GM23338 (cell line): ENCODE data around the gene CAMKK2. TPM values are rescaled to one million over a fixed set of nuclear protein-coding genes. Genes with fewer than 3 reads are reported as not detected.

Source experiments
- polyA plus RNA-seq: library from polyadenylated mRNA; unstranded; fragments of >200 nt; fragmentation: Nextera tagmentation; extraction: Ambion mirVana; gene quantifications from 2 replicates; pipeline ENCODE4 v1.2.1, GENCODE V29; 2016
- total RNA-seq: library from RNA; depleted of rRNA; stranded (reverse); fragments of >200 nt; shearing (Covaris generic); gene quantifications from 2 replicates; pipeline ENCODE4 v1.2.3, GENCODE V29; 2014
- TF ChIP-seq, protein P1 (sequence below): fragments of 250-450 bp; sonication (Bioruptor Pico); IDR thresholded peaks from 2 replicates; pipeline ENCODE4 v1.5.0; 2020; ENCODE audit warnings: mild to moderate bottlenecking, moderate library complexity
- TF ChIP-seq, protein P2 (sequence below): IDR thresholded peaks from one replicate; pipeline ENCODE4 v1.6.1; 2018; ENCODE audit warnings: antibody characterized with exemption; ENCODE audit not compliant: unreplicated experiment
- TF ChIP-seq, protein P3 (sequence below), 2 experiments: fragments of 200-600 bp in 1 of 2; sonication (generic) in 1 of 2; conservative IDR thresholded peaks; 2 replicates each; pipeline versions ENCODE4 v1.5.1 to v1.6.1; 2016 to 2017; ENCODE audit warnings: antibody characterized with exemption in 2 of 2, low read depth in 2 of 2, mild to moderate bottlenecking in 2 of 2, moderate library complexity in 1 of 2

Gene CAMKK2
- total and polyA plus RNA-seq, 2 experiments from 2014 or later, result 10.3 to 26.4 TPM

DNA sequence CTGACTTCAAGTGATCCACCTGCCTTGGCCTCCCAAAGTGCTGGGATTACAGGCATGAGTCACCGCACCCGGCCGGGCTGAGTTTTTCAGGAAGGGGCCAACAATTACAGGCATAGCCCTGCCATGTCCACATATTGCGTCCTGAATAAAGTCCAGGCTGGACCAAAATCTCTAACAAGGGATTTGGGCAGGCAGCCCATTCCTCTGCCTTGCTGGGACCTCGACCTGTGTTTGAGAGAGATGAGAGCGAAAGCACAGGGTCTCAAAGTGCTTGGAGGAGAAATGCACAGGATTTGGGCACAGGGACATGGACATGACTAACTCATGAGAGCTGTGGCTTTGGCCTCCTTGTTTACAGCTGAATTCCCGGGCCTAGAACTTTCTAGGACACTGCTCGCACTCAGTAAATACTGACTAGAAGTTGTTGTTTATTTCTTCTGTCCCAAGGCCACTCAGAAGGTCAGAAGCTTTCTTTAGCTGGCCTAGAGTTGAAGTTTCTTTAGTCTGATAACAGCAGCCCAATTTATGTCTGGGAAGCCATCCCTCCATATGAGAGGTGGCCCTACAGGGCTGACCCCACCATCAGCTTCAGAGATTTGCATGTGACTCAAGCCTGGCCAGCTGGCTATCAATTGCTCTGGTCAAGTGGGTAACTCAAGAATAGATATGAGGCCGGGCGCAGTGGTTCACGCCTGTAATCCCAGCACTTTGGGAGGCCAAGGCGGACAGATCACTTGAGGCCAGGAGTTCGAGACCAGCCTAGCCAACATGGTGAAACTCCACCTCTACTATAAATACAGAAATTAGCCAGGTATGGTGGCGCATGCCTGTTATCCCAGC lies 11.7 kb downstream of the CAMKK2 start (continued):
- TF ChIP-seq, protein P1, sequence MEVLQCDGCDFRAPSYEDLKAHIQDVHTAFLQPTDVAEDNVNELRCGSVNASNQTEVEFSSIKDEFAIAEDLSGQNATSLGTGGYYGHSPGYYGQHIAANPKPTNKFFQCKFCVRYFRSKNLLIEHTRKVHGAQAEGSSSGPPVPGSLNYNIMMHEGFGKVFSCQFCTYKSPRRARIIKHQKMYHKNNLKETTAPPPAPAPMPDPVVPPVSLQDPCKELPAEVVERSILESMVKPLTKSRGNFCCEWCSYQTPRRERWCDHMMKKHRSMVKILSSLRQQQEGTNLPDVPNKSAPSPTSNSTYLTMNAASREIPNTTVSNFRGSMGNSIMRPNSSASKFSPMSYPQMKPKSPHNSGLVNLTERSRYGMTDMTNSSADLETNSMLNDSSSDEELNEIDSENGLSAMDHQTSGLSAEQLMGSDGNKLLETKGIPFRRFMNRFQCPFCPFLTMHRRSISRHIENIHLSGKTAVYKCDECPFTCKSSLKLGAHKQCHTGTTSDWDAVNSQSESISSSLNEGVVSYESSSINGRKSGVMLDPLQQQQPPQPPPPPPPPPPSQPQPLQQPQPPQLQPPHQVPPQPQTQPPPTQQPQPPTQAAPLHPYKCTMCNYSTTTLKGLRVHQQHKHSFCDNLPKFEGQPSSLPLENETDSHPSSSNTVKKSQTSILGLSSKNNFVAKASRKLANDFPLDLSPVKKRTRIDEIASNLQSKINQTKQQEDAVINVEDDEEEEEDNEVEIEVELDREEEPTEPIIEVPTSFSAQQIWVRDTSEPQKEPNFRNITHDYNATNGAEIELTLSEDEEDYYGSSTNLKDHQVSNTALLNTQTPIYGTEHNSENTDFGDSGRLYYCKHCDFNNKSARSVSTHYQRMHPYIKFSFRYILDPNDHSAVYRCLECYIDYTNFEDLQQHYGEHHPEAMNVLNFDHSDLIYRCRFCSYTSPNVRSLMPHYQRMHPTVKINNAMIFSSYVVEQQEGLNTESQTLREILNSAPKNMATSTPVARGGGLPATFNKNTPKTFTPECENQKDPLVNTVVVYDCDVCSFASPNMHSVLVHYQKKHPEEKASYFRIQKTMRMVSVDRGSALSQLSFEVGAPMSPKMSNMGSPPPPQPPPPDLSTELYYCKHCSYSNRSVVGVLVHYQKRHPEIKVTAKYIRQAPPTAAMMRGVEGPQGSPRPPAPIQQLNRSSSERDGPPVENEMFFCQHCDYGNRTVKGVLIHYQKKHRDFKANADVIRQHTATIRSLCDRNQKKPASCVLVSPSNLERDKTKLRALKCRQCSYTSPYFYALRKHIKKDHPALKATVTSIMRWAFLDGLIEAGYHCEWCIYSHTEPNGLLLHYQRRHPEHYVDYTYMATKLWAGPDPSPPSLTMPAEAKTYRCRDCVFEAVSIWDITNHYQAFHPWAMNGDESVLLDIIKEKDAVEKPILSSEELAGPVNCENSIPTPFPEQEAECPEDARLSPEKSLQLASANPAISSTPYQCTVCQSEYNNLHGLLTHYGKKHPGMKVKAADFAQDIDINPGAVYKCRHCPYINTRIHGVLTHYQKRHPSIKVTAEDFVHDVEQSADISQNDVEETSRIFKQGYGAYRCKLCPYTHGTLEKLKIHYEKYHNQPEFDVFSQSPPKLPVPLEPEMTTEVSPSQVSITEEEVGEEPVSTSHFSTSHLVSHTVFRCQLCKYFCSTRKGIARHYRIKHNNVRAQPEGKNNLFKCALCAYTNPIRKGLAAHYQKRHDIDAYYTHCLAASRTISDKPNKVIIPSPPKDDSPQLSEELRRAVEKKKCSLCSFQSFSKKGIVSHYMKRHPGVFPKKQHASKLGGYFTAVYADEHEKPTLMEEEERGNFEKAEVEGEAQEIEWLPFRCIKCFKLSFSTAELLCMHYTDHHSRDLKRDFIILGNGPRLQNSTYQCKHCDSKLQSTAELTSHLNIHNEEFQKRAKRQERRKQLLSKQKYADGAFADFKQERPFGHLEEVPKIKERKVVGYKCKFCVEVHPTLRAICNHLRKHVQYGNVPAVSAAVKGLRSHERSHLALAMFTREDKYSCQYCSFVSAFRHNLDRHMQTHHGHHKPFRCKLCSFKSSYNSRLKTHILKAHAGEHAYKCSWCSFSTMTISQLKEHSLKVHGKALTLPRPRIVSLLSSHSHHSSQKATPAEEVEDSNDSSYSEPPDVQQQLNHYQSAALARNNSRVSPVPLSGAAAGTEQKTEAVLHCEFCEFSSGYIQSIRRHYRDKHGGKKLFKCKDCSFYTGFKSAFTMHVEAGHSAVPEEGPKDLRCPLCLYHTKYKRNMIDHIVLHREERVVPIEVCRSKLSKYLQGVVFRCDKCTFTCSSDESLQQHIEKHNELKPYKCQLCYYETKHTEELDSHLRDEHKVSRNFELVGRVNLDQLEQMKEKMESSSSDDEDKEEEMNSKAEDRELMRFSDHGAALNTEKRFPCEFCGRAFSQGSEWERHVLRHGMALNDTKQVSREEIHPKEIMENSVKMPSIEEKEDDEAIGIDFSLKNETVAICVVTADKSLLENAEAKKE (CRISPR knock-in tag), result no peak
- TF ChIP-seq, protein P2, sequence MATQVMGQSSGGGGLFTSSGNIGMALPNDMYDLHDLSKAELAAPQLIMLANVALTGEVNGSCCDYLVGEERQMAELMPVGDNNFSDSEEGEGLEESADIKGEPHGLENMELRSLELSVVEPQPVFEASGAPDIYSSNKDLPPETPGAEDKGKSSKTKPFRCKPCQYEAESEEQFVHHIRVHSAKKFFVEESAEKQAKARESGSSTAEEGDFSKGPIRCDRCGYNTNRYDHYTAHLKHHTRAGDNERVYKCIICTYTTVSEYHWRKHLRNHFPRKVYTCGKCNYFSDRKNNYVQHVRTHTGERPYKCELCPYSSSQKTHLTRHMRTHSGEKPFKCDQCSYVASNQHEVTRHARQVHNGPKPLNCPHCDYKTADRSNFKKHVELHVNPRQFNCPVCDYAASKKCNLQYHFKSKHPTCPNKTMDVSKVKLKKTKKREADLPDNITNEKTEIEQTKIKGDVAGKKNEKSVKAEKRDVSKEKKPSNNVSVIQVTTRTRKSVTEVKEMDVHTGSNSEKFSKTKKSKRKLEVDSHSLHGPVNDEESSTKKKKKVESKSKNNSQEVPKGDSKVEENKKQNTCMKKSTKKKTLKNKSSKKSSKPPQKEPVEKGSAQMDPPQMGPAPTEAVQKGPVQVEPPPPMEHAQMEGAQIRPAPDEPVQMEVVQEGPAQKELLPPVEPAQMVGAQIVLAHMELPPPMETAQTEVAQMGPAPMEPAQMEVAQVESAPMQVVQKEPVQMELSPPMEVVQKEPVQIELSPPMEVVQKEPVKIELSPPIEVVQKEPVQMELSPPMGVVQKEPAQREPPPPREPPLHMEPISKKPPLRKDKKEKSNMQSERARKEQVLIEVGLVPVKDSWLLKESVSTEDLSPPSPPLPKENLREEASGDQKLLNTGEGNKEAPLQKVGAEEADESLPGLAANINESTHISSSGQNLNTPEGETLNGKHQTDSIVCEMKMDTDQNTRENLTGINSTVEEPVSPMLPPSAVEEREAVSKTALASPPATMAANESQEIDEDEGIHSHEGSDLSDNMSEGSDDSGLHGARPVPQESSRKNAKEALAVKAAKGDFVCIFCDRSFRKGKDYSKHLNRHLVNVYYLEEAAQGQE, result no peak
- TF ChIP-seq, protein P3, sequence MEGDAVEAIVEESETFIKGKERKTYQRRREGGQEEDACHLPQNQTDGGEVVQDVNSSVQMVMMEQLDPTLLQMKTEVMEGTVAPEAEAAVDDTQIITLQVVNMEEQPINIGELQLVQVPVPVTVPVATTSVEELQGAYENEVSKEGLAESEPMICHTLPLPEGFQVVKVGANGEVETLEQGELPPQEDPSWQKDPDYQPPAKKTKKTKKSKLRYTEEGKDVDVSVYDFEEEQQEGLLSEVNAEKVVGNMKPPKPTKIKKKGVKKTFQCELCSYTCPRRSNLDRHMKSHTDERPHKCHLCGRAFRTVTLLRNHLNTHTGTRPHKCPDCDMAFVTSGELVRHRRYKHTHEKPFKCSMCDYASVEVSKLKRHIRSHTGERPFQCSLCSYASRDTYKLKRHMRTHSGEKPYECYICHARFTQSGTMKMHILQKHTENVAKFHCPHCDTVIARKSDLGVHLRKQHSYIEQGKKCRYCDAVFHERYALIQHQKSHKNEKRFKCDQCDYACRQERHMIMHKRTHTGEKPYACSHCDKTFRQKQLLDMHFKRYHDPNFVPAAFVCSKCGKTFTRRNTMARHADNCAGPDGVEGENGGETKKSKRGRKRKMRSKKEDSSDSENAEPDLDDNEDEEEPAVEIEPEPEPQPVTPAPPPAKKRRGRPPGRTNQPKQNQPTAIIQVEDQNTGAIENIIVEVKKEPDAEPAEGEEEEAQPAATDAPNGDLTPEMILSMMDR (conservative IDR thresholded peaks at IDR 0.05; ENCODE audit: low read depth in 2 of 2), result no peak
